GM18858 (cell line): ENCODE results near the gene RNF14.
A peak's percentile ranks its signal among the peaks of the same experiment; 100 is the strongest.
"Not testable (repeated sequence)": the region's sequence is repeated elsewhere in the genome, so short reads cannot be mapped to it uniquely, and the experiment has no call there.

Experiments used
- ATAC-seq: cut with Tn5 transposase; IDR thresholded peaks from one replicate; pipeline ENCODE4 v1.9.1; 2021; ENCODE audit not compliant: unreplicated experiment

RNF14 gene

GRCh38 chr5:142013734-142014521 is 45.0 kb downstream of the RNF14 start:
- no peak for ATAC-seq

DNA sequence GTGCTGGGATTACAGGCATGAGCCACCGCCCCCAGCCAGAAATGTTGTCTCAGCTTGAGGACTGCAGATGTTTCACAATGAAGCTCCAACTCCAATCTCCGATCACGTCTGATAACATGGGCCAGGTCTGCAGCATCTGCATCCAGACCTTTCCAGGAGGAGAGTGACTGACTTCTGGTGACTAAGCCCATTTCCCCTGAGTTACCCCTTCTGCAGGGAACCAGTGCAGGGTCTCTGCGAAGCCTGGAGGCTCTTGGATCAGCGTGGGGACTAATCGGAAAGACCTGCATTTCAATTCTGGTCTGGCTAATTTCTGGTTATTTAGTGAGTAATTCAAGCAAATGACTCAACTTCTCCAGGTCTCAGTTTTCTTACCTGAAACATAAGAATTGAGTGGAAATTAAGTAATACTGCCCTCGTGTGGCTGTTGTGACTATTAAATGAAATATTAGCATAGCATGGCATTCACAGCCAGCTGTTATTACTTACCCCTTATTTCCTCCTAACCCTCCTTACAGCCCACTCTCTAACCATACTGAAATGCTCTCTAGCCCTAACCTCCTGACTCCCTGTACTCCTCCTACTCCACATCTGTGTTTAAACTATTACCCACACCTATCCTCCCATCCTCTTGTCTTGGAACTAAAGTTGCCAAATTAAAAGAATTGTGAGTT is 46.1 kb downstream of the RNF14 start:
- no peak for ATAC-seq

GRCh38 chr5:142015781-142016533 is 47.1 kb downstream of the RNF14 start:
- peak; percentile 27 for ATAC-seq

- ATAC-seq = peak; percentile 11
These were observed 47.7 kb downstream of the RNF14 start for GRCh38 chr5:142016556-142016955.

DNA sequence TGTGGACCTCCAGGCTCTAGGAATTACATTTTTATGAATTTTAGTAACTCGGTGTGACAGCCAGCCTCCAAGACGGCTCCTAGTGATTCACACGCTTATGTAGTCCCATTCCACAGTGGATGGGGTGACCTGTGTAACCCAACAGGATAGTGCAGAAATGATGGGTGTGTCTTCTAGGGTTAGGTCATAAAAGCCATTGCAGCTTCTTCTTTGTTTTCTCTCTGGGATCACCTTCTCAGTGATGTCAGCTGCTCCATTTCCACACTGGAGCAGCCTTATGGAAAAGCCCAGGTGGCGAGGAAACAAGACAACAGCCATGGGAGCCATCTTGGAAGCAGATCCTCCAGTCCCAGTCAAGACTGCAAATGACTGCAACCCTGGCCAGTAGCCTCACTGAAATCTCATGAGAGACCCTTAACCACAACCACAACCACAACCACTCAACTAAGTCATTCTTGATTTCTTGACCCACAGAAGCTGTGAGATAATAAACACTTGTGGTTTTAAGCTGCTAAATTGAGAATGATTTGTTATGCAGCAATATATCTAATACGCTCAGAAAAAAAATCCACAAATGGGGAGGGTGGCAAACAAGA is 49.0 kb downstream of the RNF14 start:
- peak; percentile 33 for ATAC-seq

- no peak for ATAC-seq
These were observed 51.3 kb downstream of the RNF14 start for GRCh38 chr5:142020122-142020659.

DNA sequence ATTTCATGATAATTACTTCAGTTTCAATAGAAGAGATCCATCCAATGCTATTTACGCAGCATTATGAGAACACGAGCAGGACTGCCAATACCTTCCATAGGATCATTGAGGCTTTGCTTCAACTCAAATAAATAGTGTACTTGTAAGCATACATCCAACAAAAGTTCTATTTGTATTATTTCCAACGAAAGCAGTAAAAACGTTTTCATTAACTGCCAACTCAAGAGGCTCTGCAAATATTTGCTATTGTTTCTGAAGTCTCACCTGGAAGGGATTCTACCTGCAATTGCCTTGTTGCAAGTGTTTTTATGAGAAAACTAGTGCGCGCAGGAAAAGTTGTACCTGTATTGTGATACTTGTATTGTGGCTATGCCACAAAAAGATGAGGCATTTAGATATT is 54.9 kb downstream of the RNF14 start:
- ATAC-seq = no peak

DNA sequence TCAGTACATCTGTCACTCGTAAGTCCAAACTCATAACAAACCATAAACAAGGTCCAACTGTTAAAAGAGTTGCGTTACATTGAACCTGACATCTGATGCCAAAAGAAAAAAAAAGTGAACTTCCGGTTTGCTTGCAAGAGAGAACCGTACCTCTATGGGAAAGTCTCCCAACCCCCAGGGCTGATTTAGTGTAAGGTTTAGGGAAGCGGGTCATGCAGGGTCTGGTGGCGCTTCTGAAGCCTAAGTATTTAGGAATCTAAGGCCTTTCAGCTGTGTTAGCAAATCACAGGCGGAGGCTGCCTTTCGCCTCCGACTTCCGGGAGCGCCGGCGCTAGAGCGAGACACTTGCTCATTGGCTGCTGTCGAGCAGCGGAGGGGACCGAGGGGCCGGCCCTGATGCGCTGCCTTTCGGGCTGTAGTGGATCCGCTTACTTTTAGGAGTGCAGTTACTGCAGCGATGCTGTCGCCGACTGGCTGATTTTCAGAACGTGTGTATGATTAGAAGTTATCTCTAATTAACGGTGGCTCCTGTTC is 55.9 kb downstream of the RNF14 start:
- peak; percentile 100 for ATAC-seq

GRCh38 chr5:142025637-142026036 is 56.7 kb downstream of the RNF14 start:
- no peak for ATAC-seq

GRCh38 chr5:142032150-142032549 is 63.2 kb downstream of the RNF14 start:
- ATAC-seq = no peak

- ATAC-seq = no peak
These were observed 64.1 kb downstream of the RNF14 start for GRCh38 chr5:142032747-142033631.

DNA sequence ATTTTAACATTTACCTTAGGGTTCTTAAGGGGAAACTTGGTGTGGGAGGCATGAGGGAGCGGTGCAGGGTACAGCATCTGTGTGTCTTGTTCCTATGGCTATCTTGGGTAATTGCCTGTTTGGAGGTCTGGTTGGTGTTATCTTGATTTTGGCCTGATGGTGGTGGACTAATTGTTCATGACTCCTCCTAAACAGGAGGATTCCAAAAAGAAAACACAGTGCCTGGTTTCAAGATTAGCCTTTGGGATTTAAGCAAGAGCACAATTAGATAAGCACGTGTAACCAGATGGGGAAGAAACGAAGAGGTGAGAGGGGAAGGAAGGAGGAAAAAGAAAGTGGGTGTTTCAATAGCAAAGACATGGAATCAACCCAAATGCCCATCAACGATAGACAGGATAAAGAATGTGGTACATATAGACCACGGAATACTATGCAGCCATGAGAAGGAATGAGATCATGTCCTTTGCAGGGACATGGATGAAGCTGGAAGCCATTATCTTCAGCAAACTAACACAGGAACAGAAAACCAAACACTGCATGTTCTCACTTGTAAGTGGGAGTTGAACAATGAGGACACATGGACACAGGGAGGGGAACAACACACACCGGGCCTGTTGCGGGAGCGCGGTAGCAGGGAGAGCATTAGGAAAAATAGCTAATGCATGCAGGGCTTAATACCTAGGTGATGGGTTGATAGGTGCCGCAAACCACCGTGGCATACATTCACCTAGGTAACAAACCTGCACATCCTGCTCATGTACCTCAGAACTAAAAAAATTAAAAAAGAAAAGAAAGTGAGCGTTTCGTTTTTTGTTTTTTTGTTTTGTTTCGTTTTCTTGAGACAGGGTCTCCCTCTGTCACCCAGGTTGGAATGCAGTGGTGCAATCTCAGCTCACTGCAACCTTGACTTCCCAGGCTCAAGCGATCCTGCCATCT is 65.0 kb downstream of the RNF14 start:
- not testable (repeated sequence) for ATAC-seq

DNA sequence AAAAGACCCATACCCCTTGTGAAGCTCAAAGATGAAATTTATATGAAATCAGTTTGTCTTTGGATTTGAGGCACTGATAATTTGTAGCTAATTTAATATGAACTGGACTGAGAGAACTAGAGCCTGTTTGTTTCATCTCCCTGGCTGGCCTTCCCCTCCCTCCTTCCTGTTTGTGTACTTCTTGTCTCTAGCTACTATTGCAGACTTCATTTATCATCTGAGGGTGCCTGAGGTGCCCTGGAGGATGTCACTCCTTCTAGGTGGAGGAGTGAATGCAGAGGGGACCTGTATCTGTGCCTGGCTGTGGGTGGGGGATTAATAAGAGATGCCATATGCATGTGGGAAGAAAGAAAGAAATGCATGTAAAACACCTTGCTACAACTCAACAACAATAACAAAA is 66.1 kb downstream of the RNF14 start:
- no peak for ATAC-seq

- ATAC-seq = no peak
These were observed 68.0 kb downstream of the RNF14 start for GRCh38 chr5:142036918-142037317.

GRCh38 chr5:142037599-142037998 is 68.7 kb downstream of the RNF14 start:
- not testable (repeated sequence) for ATAC-seq

- ATAC-seq = no peak
These were observed 69.8 kb downstream of the RNF14 start for GRCh38 chr5:142038735-142039134.
